SU-DHL-6 (cell line): ENCODE results near the gene ZFP3.
"Not testable (repeated sequence)": the region's sequence is repeated elsewhere in the genome, so short reads cannot be mapped to it uniquely, and the experiment has no call there.

ENCODE experiments used
- EZH2phosphoT487 ChIP-seq: fragments of 200-600 bp; sonication (generic), shearing (Covaris generic); conservative IDR thresholded peaks from 2 replicates; pipeline ENCODE4 v1.6.1; 2018; ENCODE audit warnings: mild to moderate bottlenecking, antibody characterized with exemption, low read length, moderate library complexity, mixed read lengths
- TF ChIP-seq, protein P1 (sequence below): fragments of 200-600 bp; sonication (generic); IDR thresholded peaks from one replicate; pipeline ENCODE4 v1.5.1; 2017; ENCODE audit warnings: antibody characterized with exemption, mild to moderate bottlenecking, low read length, moderate library complexity; ENCODE audit not compliant: insufficient read depth, poor library complexity, severe bottlenecking

DNA sequence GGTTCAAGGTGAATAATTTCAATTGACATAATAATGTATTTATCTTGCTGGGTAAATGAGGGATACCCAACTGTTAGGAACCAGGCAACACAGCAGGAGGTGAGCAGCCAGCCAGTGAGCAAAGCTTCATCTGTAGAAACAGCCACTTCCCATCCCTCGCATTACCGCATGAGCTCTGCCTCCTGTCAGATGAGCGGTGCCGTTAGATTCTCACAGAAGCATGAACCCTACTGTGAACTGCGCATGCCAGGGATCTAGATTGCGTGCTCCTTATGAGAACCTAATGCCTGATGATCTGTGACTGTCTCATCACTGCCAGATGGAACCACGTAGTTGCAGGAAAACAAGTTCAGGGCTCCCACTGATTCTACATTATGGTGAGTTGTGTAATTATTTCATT is 46.6 kb downstream of the ZFP3 start:
- TF ChIP-seq, protein P1, sequence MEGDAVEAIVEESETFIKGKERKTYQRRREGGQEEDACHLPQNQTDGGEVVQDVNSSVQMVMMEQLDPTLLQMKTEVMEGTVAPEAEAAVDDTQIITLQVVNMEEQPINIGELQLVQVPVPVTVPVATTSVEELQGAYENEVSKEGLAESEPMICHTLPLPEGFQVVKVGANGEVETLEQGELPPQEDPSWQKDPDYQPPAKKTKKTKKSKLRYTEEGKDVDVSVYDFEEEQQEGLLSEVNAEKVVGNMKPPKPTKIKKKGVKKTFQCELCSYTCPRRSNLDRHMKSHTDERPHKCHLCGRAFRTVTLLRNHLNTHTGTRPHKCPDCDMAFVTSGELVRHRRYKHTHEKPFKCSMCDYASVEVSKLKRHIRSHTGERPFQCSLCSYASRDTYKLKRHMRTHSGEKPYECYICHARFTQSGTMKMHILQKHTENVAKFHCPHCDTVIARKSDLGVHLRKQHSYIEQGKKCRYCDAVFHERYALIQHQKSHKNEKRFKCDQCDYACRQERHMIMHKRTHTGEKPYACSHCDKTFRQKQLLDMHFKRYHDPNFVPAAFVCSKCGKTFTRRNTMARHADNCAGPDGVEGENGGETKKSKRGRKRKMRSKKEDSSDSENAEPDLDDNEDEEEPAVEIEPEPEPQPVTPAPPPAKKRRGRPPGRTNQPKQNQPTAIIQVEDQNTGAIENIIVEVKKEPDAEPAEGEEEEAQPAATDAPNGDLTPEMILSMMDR, result not testable (repeated sequence)
- not testable (repeated sequence) for TF ChIP-seq EZH2phosphoT487
